ENCODE results near the gene BRIP1.

Gene BRIP1

GRCh38 chr17:61842899-61843298, 20.4 kb downstream of the BRIP1 start:
- in situ Hi-C loops (cut with HindIII; ENCODE audit: low sequenced_read_pairs) = no loop called here
- H3K4me3 ChIP-seq (ENCODE audit: low read depth, low read length) = no peak overlapping the region
- no peak for DNase-seq (ENCODE audit: low read depth)
- no peak for TF ChIP-seq CTCF (IDR thresholded peaks at IDR 0.05; ENCODE audit: low read depth, low read length, missing control alignments)

DNA sequence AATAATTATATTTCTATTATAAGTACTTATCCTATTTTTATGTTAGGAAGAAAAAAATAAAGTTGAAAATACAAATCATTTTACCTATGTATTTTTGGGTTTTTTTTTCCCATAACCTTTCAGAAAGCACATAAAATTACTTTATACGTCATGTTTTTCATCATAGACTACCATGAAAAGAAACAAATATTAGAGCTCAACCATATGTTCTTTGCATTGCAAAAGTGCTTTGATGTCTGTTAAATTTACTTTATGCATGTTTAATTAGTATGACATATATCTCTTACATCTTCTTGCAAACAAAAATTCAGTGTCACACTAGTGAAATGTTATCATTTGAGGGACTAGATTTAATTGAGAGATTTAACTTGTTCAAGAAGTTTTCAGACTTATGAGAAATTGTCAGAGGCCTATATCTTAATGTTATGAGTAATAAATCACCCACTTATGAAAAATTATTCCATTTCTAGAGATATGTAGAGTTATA, 24.0 kb downstream of the BRIP1 start:
- no peak for TF ChIP-seq CTCF (IDR thresholded peaks at IDR 0.05; ENCODE audit: low read depth, low read length, missing control alignments)
- no peak for DNase-seq (ENCODE audit: low read depth)
- in situ Hi-C loops (cut with HindIII; ENCODE audit: low sequenced_read_pairs) = no loop called here

DNA sequence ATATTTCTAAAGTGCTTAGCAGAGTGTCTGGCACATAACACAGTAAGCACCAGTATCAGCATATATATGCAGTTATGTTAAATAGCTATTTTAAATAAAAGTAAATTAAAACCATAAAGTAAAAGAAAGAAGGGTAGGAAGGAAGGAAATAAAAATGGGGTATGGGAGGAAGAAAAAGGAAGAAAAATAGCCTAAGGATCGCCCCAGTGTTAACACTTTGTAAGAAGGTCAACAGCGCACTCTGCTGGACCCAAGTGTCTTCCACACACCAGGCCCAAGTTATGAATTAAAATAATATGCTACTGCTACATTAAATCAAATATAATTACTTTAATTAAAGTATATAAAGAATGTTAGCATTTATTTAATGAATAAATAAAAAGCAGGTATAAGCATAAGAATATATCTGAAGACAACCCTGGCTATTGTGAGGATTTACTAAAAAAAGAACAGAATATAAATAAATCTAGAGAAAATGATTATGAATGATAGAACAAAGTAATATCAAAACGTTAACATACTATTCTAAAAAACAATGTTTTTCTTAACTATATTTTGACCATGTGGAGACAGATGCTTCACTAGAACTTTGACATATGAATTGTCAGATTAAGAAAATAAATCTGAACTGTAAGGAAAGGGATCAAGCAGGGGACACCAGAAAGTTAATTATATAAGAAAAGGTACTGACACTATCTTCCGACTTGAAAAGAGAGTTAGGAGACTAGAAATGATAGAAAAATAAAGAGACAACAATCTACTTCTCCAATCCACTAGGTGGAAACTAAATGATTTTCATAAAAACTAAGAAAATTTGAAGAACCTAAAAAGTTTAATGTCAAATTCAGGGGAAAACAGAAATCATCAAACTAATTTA, 25.9 kb downstream of the BRIP1 start:
- in situ Hi-C loops (cut with HindIII; ENCODE audit: low sequenced_read_pairs) = no loop called here
- peak; percentile 84 for TF ChIP-seq CTCF (IDR thresholded peaks at IDR 0.05; ENCODE audit: low read depth, low read length, missing control alignments)
- DNase-seq (ENCODE audit: low read depth) = peak; percentile 71
- H3K4me3 ChIP-seq (ENCODE audit: low read depth, low read length) = no peak overlapping the region

More for the DNA sequence above, 24.0 kb downstream of the BRIP1 start:
- H3K4me3 ChIP-seq (ENCODE audit: low read depth, low read length) = no peak overlapping the region

DNA sequence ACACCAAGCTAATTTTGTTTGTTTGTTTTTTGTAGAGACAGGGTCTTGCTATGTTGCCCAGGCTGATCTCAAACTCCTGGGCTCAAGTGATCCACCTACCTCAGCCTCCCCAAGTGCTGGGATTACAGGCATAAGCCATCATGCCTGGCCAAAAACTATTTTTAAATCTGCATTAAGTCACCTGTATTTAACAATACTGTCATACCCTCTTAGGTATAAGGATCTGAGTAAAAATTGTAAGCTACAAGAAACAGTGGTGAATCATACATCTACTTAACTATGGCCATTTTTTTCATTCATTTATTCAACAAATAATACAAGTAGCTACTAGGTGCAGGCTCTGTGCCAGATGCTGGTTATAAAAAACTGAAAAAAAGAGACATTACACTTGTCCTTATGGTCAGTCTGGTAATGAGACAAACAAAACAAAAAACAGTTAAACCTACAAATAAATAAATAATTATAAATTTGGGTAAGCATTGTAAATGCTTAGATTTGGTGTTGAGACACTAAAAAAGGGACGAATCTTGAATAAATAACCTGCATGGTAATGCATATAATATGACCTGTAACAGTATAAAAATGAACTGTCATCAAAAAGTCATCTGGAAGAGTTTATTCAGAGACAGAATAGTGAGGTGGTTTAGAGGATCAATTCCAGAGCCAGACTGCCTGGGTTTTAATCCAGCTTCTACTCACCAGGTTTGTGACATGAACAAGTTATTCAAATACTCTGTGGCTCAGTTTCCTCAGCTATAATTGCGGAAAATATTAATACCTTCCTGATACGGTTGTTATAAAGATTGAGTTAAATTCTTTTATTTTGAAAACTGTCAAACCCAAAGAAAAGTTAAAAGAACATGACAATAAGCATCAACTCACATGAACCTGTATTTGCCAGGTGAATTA, 26.8 kb downstream of the BRIP1 start:
- no peak overlapping the region for H3K4me3 ChIP-seq (ENCODE audit: low read depth, low read length)
- in situ Hi-C loops (cut with HindIII; ENCODE audit: low sequenced_read_pairs) = no loop called here
- DNase-seq (ENCODE audit: low read depth) = no peak
- no peak for TF ChIP-seq CTCF (IDR thresholded peaks at IDR 0.05; ENCODE audit: low read depth, low read length, missing control alignments)

DNA sequence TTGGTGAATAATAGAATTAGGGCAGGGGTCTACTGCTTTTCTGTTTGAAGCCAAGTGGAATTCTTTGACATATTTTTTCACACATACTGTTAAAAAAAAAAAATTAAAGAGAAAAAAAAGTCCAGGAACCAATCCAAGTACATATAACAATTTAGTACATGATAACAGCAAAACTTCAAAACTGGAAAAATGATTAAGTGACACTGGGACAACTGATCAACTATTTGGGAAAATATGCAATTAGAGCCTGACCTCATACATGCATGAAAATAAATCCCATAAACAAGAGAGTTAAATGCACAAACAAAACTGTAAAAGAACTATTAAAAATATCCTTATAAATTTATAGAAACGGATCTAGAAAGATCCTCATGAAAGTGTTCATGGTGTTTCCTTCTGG, 27.7 kb downstream of the BRIP1 start:
- in situ Hi-C loops (cut with HindIII; ENCODE audit: low sequenced_read_pairs) = no loop called here
- H3K4me3 ChIP-seq (ENCODE audit: low read depth, low read length) = no peak overlapping the region
- TF ChIP-seq CTCF (IDR thresholded peaks at IDR 0.05; ENCODE audit: low read depth, low read length, missing control alignments) = no peak
- DNase-seq (ENCODE audit: low read depth) = no peak

GRCh38 chr17:61834610-61835009, 28.7 kb downstream of the BRIP1 start:
- no peak for TF ChIP-seq CTCF (IDR thresholded peaks at IDR 0.05; ENCODE audit: low read depth, low read length, missing control alignments)
- no peak overlapping the region for H3K4me3 ChIP-seq (ENCODE audit: low read depth, low read length)
- in situ Hi-C loops (cut with HindIII; ENCODE audit: low sequenced_read_pairs) = no loop called here
- no peak for DNase-seq (ENCODE audit: low read depth)
